A673 (cell line): ENCODE measurements around the gene SDR42E1.

Experiments
- CTCF ChIP-seq: fragments of 300-800, 200-600 bp; sonication (generic); conservative IDR thresholded peaks from 2 replicates; pipeline ENCODE4 v1.5.1; 2017; ENCODE audit warnings: low read depth, mild to moderate bottlenecking, antibody characterized with exemption, low read length, moderate library complexity, mixed read lengths
- EZH2 ChIP-seq: fragments of 200-600 bp; sonication (generic); IDR thresholded peaks from 2 replicates; pipeline ENCODE4 v1.6.1; 2017; ENCODE audit warnings: borderline replicate concordance, low read depth, mild to moderate bottlenecking, mixed read lengths, antibody characterized with exemption, low read length; ENCODE audit not compliant: poor library complexity, severe bottlenecking

GRCh38 chr16:82041542-82041941 is 30.3 kb upstream of the SDR42E1 start:
- TF ChIP-seq EZH2 (no peak), CTCF (no peak)
